OCI-LY1 (cell line): ENCODE measurements around the gene COA1.

Experiments used
- H2AFZ ChIP-seq: fragments of 200-600 bp; sonication (generic), shearing (Covaris generic); 2 replicates; pipeline ENCODE4 v1.6.0; 2014; ENCODE audit warnings: antibody characterized with exemption, mild to moderate bottlenecking, low read length
- H3F3A ChIP-seq: fragments of 200-600 bp; sonication (generic), shearing (Covaris generic); 2 replicates; pipeline ENCODE4 v1.6.0; 2014; ENCODE audit warnings: mild to moderate bottlenecking, antibody characterized with exemption, low read length, moderate library complexity; ENCODE audit not compliant: insufficient read depth
- H3K27ac ChIP-seq: fragments of 200-600 bp; sonication (generic); 2 replicates; pipeline ENCODE4 v1.5.1; 2014; ENCODE audit warnings: low read length, mixed run types, mild to moderate bottlenecking, low read depth; ENCODE audit not compliant: poor library complexity, severe bottlenecking
- H3K27me3 ChIP-seq: fragments of 200-600 bp; sonication (generic); 2 replicates; pipeline ENCODE4 v1.6.0; 2014; ENCODE audit warnings: antibody characterized with exemption, mild to moderate bottlenecking, low read length, moderate library complexity; ENCODE audit not compliant: insufficient read depth
- H3K36me3 ChIP-seq: fragments of 200-600 bp; sonication (generic); 2 replicates; pipeline ENCODE4 v1.6.1; 2014; ENCODE audit warnings: mild to moderate bottlenecking, antibody characterized with exemption, low read length, moderate library complexity, mixed read lengths; ENCODE audit not compliant: insufficient read depth
- H3K4me1 ChIP-seq: fragments of 200-600 bp; sonication (generic); 2 replicates; pipeline ENCODE4 v1.5.1; 2014; ENCODE audit warnings: mild to moderate bottlenecking, low read length, moderate library complexity; ENCODE audit not compliant: insufficient read depth, severe bottlenecking
- H3K4me2 ChIP-seq: fragments of 200-600 bp; sonication (generic), shearing (Covaris generic); 2 replicates; pipeline ENCODE4 v1.6.1; 2014; ENCODE audit warnings: low read length
- H3K4me3 ChIP-seq: fragments of 200-600 bp; sonication (generic); 2 replicates; pipeline ENCODE4 v1.5.1; 2014; ENCODE audit warnings: low read length, low read depth, mild to moderate bottlenecking, mixed read lengths; ENCODE audit not compliant: poor library complexity, severe bottlenecking
- H3K79me2 ChIP-seq: fragments of 200-600 bp; shearing (Covaris generic); 2 replicates; pipeline ENCODE4 v1.6.1; 2016; ENCODE audit warnings: mixed run types, low read length, mixed read lengths; ENCODE audit not compliant: insufficient read depth
- H3K9ac ChIP-seq: fragments of 200-600 bp; sonication (generic), shearing (Covaris generic); 2 replicates; pipeline ENCODE4 v1.6.1; 2014; ENCODE audit warnings: mild to moderate bottlenecking, low read length, mixed read lengths
- H3K9me2 ChIP-seq: fragments of 200-600 bp; sonication (generic), shearing (Covaris generic); 2 replicates; pipeline ENCODE4 v1.6.1; 2014; ENCODE audit warnings: low read depth, mild to moderate bottlenecking, low read length, mixed read lengths
- H3K9me3 ChIP-seq: fragments of 200-600 bp; shearing (Covaris generic); 2 replicates; pipeline ENCODE4 v1.6.1; 2014; ENCODE audit warnings: low read length, mixed read lengths
- H4K20me1 ChIP-seq: fragments of 200-600 bp; sonication (generic), shearing (Covaris generic); 2 replicates; pipeline ENCODE4 v1.6.0; 2016; ENCODE audit warnings: mild to moderate bottlenecking, low read length; ENCODE audit not compliant: insufficient read depth
- EZH2 ChIP-seq: fragments of 200-600 bp; sonication (generic), shearing (Covaris generic); IDR thresholded peaks from 2 replicates; pipeline ENCODE4 v1.8.0; 2017; ENCODE audit warnings: borderline replicate concordance, mixed run types, mild to moderate bottlenecking, antibody characterized with exemption, low read length, moderate library complexity, mixed read lengths
- TF ChIP-seq, protein P1 (sequence below): fragments of 200-600 bp; sonication (generic), shearing (Covaris generic); IDR thresholded peaks from 2 replicates; pipeline ENCODE4 v1.5.1; 2017; ENCODE audit warnings: mild to moderate bottlenecking, antibody characterized with exemption, low read length, moderate library complexity, mixed read lengths

COA1 gene

DNA sequence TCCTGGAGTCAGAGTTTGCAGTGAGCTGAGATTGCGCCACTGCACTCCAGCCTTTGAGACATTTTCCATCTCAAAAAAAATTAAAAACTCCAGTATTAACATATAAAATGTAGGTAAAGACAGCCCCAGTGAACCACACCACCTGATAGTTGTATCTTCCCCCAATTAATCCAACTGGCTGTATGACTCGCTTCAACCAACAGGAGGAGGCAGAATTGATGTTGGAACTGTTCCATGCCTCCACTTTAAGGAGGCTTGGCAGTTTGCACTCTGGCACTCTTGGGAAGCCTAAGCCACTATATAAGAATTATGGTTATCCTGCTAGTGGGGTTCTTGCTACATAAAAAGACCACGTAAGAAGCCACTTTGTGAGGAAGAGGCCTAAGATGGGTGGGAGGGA, 73.7 kb downstream of the COA1 start:
- H3K9me3 ChIP-seq = no peaks in the 10 kb centered on the region
- H3F3A ChIP-seq = 0 out of 2 replicates have a peak, but pooled peaks cover 11% of the 10 kb centered on the region
- no peaks in the 10 kb centered on the region for H3K27me3 ChIP-seq
- H2AFZ ChIP-seq = no peak overlapping the region
- no peak overlapping the region for H3K4me3 ChIP-seq
- no peak overlapping the region for H3K4me2 ChIP-seq
- peaks cover 23% of the 10 kb centered on the region for H3K36me3 ChIP-seq
- no peak overlapping the region for H3K27ac ChIP-seq
- H3K4me1 ChIP-seq = peaks cover 66% of the 10 kb centered on the region
- TF ChIP-seq, protein P1, sequence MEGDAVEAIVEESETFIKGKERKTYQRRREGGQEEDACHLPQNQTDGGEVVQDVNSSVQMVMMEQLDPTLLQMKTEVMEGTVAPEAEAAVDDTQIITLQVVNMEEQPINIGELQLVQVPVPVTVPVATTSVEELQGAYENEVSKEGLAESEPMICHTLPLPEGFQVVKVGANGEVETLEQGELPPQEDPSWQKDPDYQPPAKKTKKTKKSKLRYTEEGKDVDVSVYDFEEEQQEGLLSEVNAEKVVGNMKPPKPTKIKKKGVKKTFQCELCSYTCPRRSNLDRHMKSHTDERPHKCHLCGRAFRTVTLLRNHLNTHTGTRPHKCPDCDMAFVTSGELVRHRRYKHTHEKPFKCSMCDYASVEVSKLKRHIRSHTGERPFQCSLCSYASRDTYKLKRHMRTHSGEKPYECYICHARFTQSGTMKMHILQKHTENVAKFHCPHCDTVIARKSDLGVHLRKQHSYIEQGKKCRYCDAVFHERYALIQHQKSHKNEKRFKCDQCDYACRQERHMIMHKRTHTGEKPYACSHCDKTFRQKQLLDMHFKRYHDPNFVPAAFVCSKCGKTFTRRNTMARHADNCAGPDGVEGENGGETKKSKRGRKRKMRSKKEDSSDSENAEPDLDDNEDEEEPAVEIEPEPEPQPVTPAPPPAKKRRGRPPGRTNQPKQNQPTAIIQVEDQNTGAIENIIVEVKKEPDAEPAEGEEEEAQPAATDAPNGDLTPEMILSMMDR = no peak
- TF ChIP-seq EZH2 = no peak
- H4K20me1 ChIP-seq = no peaks in the 10 kb centered on the region
- H3K79me2 ChIP-seq = peaks cover 29% of the 10 kb centered on the region; the same call in 1 of the 2 replicates
- H3K9me2 ChIP-seq = no peaks in the 10 kb centered on the region
- no peak overlapping the region for H3K9ac ChIP-seq

DNA sequence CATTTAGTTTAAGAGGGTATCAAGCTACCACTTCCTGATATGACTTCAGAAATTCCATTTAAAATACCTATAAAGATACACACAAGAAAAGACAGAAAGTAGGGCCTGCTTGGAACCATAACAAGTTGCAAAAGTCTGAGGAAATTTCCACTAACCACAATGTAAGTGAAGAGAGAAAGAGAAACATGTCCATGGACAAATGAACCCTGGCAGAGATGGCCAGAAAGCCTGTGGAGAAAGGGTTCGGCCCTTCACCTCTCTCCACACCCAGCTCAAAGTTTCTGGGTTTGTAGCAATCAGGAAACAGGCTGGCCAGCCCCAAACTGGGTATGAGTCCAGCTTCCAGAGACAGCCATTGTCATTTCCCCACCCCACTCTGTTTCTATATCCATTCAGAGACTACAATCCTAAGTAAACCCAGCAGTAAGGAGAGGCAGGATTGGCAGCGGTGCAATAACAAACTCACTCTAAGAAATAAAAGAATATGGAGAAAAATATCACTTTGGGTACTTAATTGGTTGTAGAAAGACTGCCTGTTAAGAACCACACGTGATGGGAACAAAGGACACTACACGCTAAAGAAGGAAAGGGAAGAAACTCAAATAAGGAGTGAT, 75.3 kb downstream of the COA1 start:
- no peak overlapping the region for H3K9ac ChIP-seq
- peaks cover 23% of the 10 kb centered on the region; the same call in 1 of the 2 replicates for H3F3A ChIP-seq
- no peaks in the 10 kb centered on the region for H3K27me3 ChIP-seq
- H3K4me2 ChIP-seq = no peak overlapping the region
- peak overlapping the region; percentile 26 for H3K27ac ChIP-seq
- no peak overlapping the region for H2AFZ ChIP-seq
- TF ChIP-seq, protein P1 = no peak
- TF ChIP-seq EZH2 = no peak
- H3K9me3 ChIP-seq = no peaks in the 10 kb centered on the region
- H3K36me3 ChIP-seq = peaks cover 23% of the 10 kb centered on the region
- peaks cover 66% of the 10 kb centered on the region for H3K4me1 ChIP-seq
- H3K79me2 ChIP-seq = peaks cover 24% of the 10 kb centered on the region; the same call in 1 of the 2 replicates
- H3K4me3 ChIP-seq = no peak overlapping the region
- H4K20me1 ChIP-seq = no peaks in the 10 kb centered on the region
- no peaks in the 10 kb centered on the region for H3K9me2 ChIP-seq

DNA sequence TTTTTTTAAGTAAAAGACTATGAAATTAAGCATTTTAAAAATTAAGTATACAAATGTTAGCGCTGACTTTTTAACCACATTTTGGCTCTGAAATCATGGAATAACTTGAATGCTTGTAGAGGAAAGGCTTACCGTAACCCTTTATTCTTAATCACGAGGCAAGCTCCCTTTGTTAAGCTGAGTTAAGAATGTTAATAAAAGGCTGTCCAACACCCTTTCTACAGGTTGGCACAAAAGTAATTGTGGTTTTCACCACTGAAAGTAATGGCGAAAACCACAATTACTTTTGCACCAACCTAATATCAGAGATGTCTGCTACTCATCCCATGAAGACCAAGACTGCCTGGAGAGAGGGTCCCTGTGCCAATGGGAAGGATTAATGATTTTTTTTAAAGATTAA, 75.9 kb downstream of the COA1 start:
- H3K79me2 ChIP-seq = peaks cover 24% of the 10 kb centered on the region; the same call in 1 of the 2 replicates
- H3K36me3 ChIP-seq = peaks cover 21% of the 10 kb centered on the region
- peak overlapping the region; percentile 26 for H3K27ac ChIP-seq
- H3F3A ChIP-seq = peaks cover 26% of the 10 kb centered on the region
- H3K27me3 ChIP-seq = no peaks in the 10 kb centered on the region
- peaks cover 66% of the 10 kb centered on the region for H3K4me1 ChIP-seq
- H2AFZ ChIP-seq = no peak overlapping the region
- no peak overlapping the region for H3K4me2 ChIP-seq
- no peak overlapping the region for H3K4me3 ChIP-seq
- no peak overlapping the region for H3K9ac ChIP-seq
- TF ChIP-seq, protein P1 = no peak
- no peak for TF ChIP-seq EZH2
- no peaks in the 10 kb centered on the region for H3K9me2 ChIP-seq
- no peaks in the 10 kb centered on the region for H3K9me3 ChIP-seq
- H4K20me1 ChIP-seq = no peaks in the 10 kb centered on the region
